SU-DHL-6 (cell line): ENCODE results near the gene FBXO10.
"Not testable (repeated sequence)": the region's sequence is repeated elsewhere in the genome, so short reads cannot be mapped to it uniquely, and the experiment has no call there.

Source experiments
- H2AFZ ChIP-seq: fragments of 200-600 bp; sonication (generic); 2 replicates; pipeline ENCODE4 v1.6.1; 2014; ENCODE audit warnings: low read depth, mild to moderate bottlenecking, moderate library complexity, mixed read lengths, antibody characterized with exemption, low read length; ENCODE audit not compliant: severe bottlenecking
- H3F3A ChIP-seq: fragments of 200-600 bp; shearing (Covaris generic); 2 replicates; pipeline ENCODE4 v1.6.0; 2016; ENCODE audit warnings: antibody characterized with exemption, mild to moderate bottlenecking; ENCODE audit not compliant: insufficient read depth
- H3K27ac ChIP-seq: fragments of 200-600 bp; sonication (generic); 2 replicates; pipeline ENCODE4 v1.5.1; 2016; ENCODE audit warnings: low read depth, mild to moderate bottlenecking, low read length, moderate library complexity, mixed read lengths
- H3K27me3 ChIP-seq: fragments of 200-600 bp; sonication (generic), shearing (Covaris generic); 2 replicates; pipeline ENCODE4 v1.6.0; 2014; ENCODE audit warnings: mild to moderate bottlenecking, low read length
- H3K36me3 ChIP-seq: fragments of 200-600 bp; sonication (generic); 2 replicates; pipeline ENCODE4 v1.6.1; 2014; ENCODE audit warnings: mild to moderate bottlenecking, low read length, mixed read lengths
- H3K4me2 ChIP-seq: fragments of 300-600, 200-600 bp; shearing (Covaris generic), sonication (generic); 2 replicates; pipeline ENCODE4 v1.6.0; 2014; ENCODE audit warnings: low read length, low read depth, mild to moderate bottlenecking; ENCODE audit not compliant: poor library complexity, severe bottlenecking
- H3K4me3 ChIP-seq: fragments of 200-600 bp; sonication (generic); 2 replicates; pipeline ENCODE4 v1.5.1; 2014; ENCODE audit warnings: antibody characterized with exemption, low read length, mild to moderate bottlenecking, mixed read lengths; ENCODE audit not compliant: insufficient read depth, poor library complexity, severe bottlenecking
- H3K79me2 ChIP-seq: fragments of 200-600 bp; sonication (generic); 2 replicates; pipeline ENCODE4 v1.6.1; 2014; ENCODE audit warnings: mild to moderate bottlenecking, low read length, moderate library complexity; ENCODE audit not compliant: insufficient read depth
- H3K9ac ChIP-seq: fragments of 200-600 bp; sonication (generic); 2 replicates; pipeline ENCODE4 v1.7.0; 2014; ENCODE audit warnings: mild to moderate bottlenecking, low read length
- H3K9me2 ChIP-seq: fragments of 200-600 bp; sonication (generic); replicated peaks from 2 replicates; pipeline ENCODE4 v1.6.1; 2014; ENCODE audit warnings: low read length; ENCODE audit not compliant: insufficient read depth
- H3K9me3 ChIP-seq: fragments of 200-600 bp; sonication (generic); 2 replicates; pipeline ENCODE4 v1.6.1; 2014; ENCODE audit warnings: low read length, mixed read lengths; ENCODE audit not compliant: insufficient read depth
- H4K20me1 ChIP-seq: fragments of 200-600 bp; sonication (generic); 2 replicates; pipeline ENCODE4 v1.6.1; 2014; ENCODE audit warnings: low read depth, mild to moderate bottlenecking, antibody characterized with exemption, low read length, moderate library complexity, mixed read lengths
- CTCF ChIP-seq: fragments of 200-600 bp; sonication (generic); IDR thresholded peaks from one replicate; pipeline ENCODE4 v1.5.1; 2017; ENCODE audit warnings: antibody characterized with exemption, mild to moderate bottlenecking, low read length, moderate library complexity; ENCODE audit not compliant: insufficient read depth, poor library complexity, severe bottlenecking
- EZH2phosphoT487 ChIP-seq: fragments of 200-600 bp; sonication (generic), shearing (Covaris generic); conservative IDR thresholded peaks from 2 replicates; pipeline ENCODE4 v1.6.1; 2018; ENCODE audit warnings: mild to moderate bottlenecking, antibody characterized with exemption, low read length, moderate library complexity, mixed read lengths

The FBXO10 gene

GRCh38 chr9:37485389-37486255 lies 90.6 kb downstream of the FBXO10 start, which contains the start of gene POLR1E:
TSS of gene POLR1E (plus strand) at chr9:37485948. CDS start at chr9:37486048, 100 bp downstream.
- Histone ChIP-seq H3K27ac (peak within 1 kb of the TSS; percentile 62), H3K9me2 (no peaks in the 10 kb centered on the region), H3K4me2 (peak within 1 kb of the TSS; percentile 78), H3K9ac (peak within 1 kb of the TSS; percentile 92), H3K79me2 (peaks cover 32% of the 10 kb centered on the region), H3K27me3 (no peaks in the 10 kb centered on the region), H3K9me3 (no peaks in the 10 kb centered on the region), H3F3A (peaks cover 5% of the 10 kb centered on the region; the same call in 1 of the 2 replicates), H3K4me3 (peak within 1 kb of the TSS; percentile 81), H4K20me1 (no peaks in the 10 kb centered on the region), H2AFZ (peak within 1 kb of the TSS; percentile 92), H3K36me3 (peaks cover 6% of the 10 kb centered on the region; the same call in 1 of the 2 replicates)
- TF ChIP-seq CTCF (no peak), EZH2phosphoT487 (no peak)

- H3K27me3 ChIP-seq, result no peaks in the 10 kb centered on the region
- H3K27ac ChIP-seq, result no peak overlapping the region
- H3K79me2 ChIP-seq, result no peaks in the 10 kb centered on the region
- no peaks in the 10 kb centered on the region for H3K9me2 ChIP-seq
- no peak overlapping the region for H2AFZ ChIP-seq
- H3K4me3 ChIP-seq, result no peak overlapping the region
- H3K9me3 ChIP-seq, result no peaks in the 10 kb centered on the region
- TF ChIP-seq EZH2phosphoT487, result no peak
- TF ChIP-seq CTCF, result peak; percentile 12
- no peak overlapping the region for H3K9ac ChIP-seq
- H3F3A ChIP-seq, result peaks cover 5% of the 10 kb centered on the region; the same call in 1 of the 2 replicates
- H3K36me3 ChIP-seq, result no peaks in the 10 kb centered on the region
- no peak overlapping the region for H3K4me2 ChIP-seq
- no peaks in the 10 kb centered on the region for H4K20me1 ChIP-seq
Observed at GRCh38 chr9:37480759-37481158, 95.4 kb downstream of the FBXO10 start.

- not testable (repeated sequence) for H2AFZ ChIP-seq, H4K20me1 ChIP-seq, H3K4me3 ChIP-seq, H3K27me3 ChIP-seq, H3K36me3 ChIP-seq, H3K4me2 ChIP-seq, H3F3A ChIP-seq, H3K9ac ChIP-seq, H3K79me2 ChIP-seq, H3K9me2 ChIP-seq, H3K27ac ChIP-seq
- peaks cover 11% of the 10 kb centered on the region; the same call in 1 of the 2 replicates for H3K9me3 ChIP-seq
Observed at GRCh38 chr9:37477987-37478619, 98.1 kb downstream of the FBXO10 start.

- H4K20me1 ChIP-seq, H3K4me2 ChIP-seq, H3K4me3 ChIP-seq, H3K9ac ChIP-seq, H3K36me3 ChIP-seq, H3K9me2 ChIP-seq, H3F3A ChIP-seq, H3K79me2 ChIP-seq, H3K27ac ChIP-seq, H3K27me3 ChIP-seq, H2AFZ ChIP-seq: not testable (repeated sequence)
- H3K9me3 ChIP-seq, result peaks cover 11% of the 10 kb centered on the region; the same call in 1 of the 2 replicates
Observed at GRCh38 chr9:37477443-37477842, 98.7 kb downstream of the FBXO10 start.
